HepG2 (cell line): ENCODE results near the gene ELP5. TPM values are rescaled to one million over a fixed set of nuclear protein-coding genes. Genes with fewer than 3 reads are reported as not detected.

Source experiments
- ATF2 ChIP-seq: sonication (generic); formaldehyde crosslinking; IDR thresholded peaks from 2 replicates; pipeline ENCODE4 v1.4.0; 2020; ENCODE audit warnings: missing genetic modification reagents
- BRF2 ChIP-seq: sonication (generic); formaldehyde crosslinking; IDR thresholded peaks from 2 replicates; pipeline ENCODE4 v1.8.1; 2022; ENCODE audit warnings: mild to moderate bottlenecking, missing genetic modification reagents
- DMTF1 ChIP-seq: sonication (generic); formaldehyde crosslinking; IDR thresholded peaks from 2 replicates; pipeline ENCODE4 v1.4.0; 2020; ENCODE audit warnings: mild to moderate bottlenecking, missing genetic modification reagents
- ELF1 ChIP-seq: sonication (generic); formaldehyde crosslinking; IDR thresholded peaks from 2 replicates; pipeline ENCODE4 v1.4.0; 2020; ENCODE audit warnings: missing genetic modification reagents
- GABPB1 ChIP-seq: IDR thresholded peaks from 2 replicates; pipeline ENCODE4 v1.6.1; 2016; ENCODE audit warnings: mild to moderate bottlenecking, missing genetic modification reagents, moderate library complexity, missing compliant biosample characterization
- HIVEP1 ChIP-seq: sonication (generic); formaldehyde crosslinking; IDR thresholded peaks from 2 replicates; pipeline ENCODE4 v1.4.0; 2020; ENCODE audit warnings: mild to moderate bottlenecking, missing genetic modification reagents
- MAZ ChIP-seq, 2 experiments: sonication (generic) in 1 of 2; formaldehyde crosslinking in 1 of 2; IDR thresholded peaks; 2 replicates each; pipeline versions ENCODE4 v1.5.0 to v1.6.1; 2012 to 2020; ENCODE audit warnings: low read depth in 2 of 2, mild to moderate bottlenecking in 2 of 2, borderline replicate concordance in 1 of 2, improper control_type of control experiment in 1 of 2, low read length in 1 of 2, missing genetic modification reagents in 1 of 2, moderate library complexity in 1 of 2
- SAP130 ChIP-seq: IDR thresholded peaks from 2 replicates; pipeline ENCODE4 v1.6.1; 2016; ENCODE audit warnings: low read depth
- SP4 ChIP-seq: sonication (generic); formaldehyde crosslinking; IDR thresholded peaks from 2 replicates; pipeline ENCODE4 v1.8.1; 2023; ENCODE audit warnings: mild to moderate bottlenecking, missing genetic modification reagents
- U2AF1 ChIP-seq: fragments of 200-400 bp; formaldehyde crosslinking; optimal IDR thresholded peaks from 2 replicates; pipeline ENCODE3; 2017; ENCODE audit warnings: mild to moderate bottlenecking, low read depth, low read length
- USF2 ChIP-seq, 2 experiments: sonication (generic) in 1 of 2; formaldehyde crosslinking in 1 of 2; IDR thresholded peaks; 2 replicates each; pipeline versions ENCODE4 v1.5.1 to v1.6.1; 2011 to 2020; ENCODE audit warnings: borderline replicate concordance in 1 of 2, low read depth in 1 of 2, low read length in 1 of 2, mild to moderate bottlenecking in 1 of 2, missing genetic modification reagents in 1 of 2, moderate library complexity in 1 of 2
- ZEB1 ChIP-seq: IDR thresholded peaks from 2 replicates; pipeline ENCODE4 v1.6.1; 2012; ENCODE audit warnings: mild to moderate bottlenecking, low read depth, inconsistent platforms; ENCODE audit not compliant: insufficient replicate concordance
- ZNF263 ChIP-seq: sonication (generic); formaldehyde crosslinking; IDR thresholded peaks from 2 replicates; pipeline ENCODE4 v1.4.0; 2020; ENCODE audit warnings: missing genetic modification reagents
- ZNF333 ChIP-seq: sonication (generic); formaldehyde crosslinking; IDR thresholded peaks from 2 replicates; pipeline ENCODE4 v1.4.0; 2020; ENCODE audit warnings: mild to moderate bottlenecking, missing genetic modification reagents, borderline replicate concordance
- ZNF44 ChIP-seq: sonication (generic); formaldehyde crosslinking; IDR thresholded peaks from 2 replicates; pipeline ENCODE4 v1.5.1; 2020; ENCODE audit warnings: mild to moderate bottlenecking, missing genetic modification reagents
- ZNF484 ChIP-seq: sonication (generic); formaldehyde crosslinking; IDR thresholded peaks from 2 replicates; pipeline ENCODE4 v1.5.1; 2020; ENCODE audit warnings: mild to moderate bottlenecking, low read depth, missing genetic modification reagents, borderline replicate concordance
- ZNF563 ChIP-seq: sonication (generic); formaldehyde crosslinking; IDR thresholded peaks from 2 replicates; pipeline ENCODE4 v1.8.0; 2022; ENCODE audit warnings: mild to moderate bottlenecking, moderate library complexity, missing genetic modification reagents
- ZNF784 ChIP-seq: sonication (generic); formaldehyde crosslinking; IDR thresholded peaks from 2 replicates; pipeline ENCODE4 v1.5.1; 2020; ENCODE audit warnings: missing genetic modification reagents, mild to moderate bottlenecking, borderline replicate concordance
- polyA plus RNA-seq, 8 experiments: library from polyadenylated mRNA; depleted of rRNA in 3 of 8; stranded (reverse) in 7 of 8; unstranded in 1 of 8; fragments of >200 nt; fragmentation: Illumina TruSeq in 4 of 8; extraction: Trizol in 4 of 8; gene quantifications; 2 replicates each; pipeline versions ENCODE4 v1.2.1 to v1.2.3, GENCODE V29; 2011 to 2016; ENCODE audit warnings: low read depth in 4 of 8, missing spikeins in 1 of 8, mixed read lengths in 1 of 8; ENCODE audit not compliant: insufficient read depth in 1 of 8
- total RNA-seq, 5 experiments: library from RNA; depleted of rRNA; stranded (reverse); fragments of >200 nt; fragmentation: Illumina TruSeq; extraction: Trizol; gene quantifications; 2 replicates each; pipeline ENCODE4 v1.2.3, GENCODE V29; 2016; ENCODE audit warnings: low read depth in 1 of 5

Gene ELP5
- total and polyA plus RNA-seq, 2 of the 13 experiments (the other 11 are each of a cell fraction or from before 2014, with no cell fraction given): 67.6 to 69.8 TPM

- TF ChIP-seq ATF2 (0 out of 2 replicates have a peak, but pooled peaks have one; percentile 53), ZEB1 (no peak), SAP130 (peak; percentile 78), ZNF263 (peak; percentile 99), U2AF1 (no peak), ELF1 (CRISPR knock-in tag) (peak; percentile 97), ZNF44 (peak; percentile 51; the same call in 1 of the 2 replicates), ZNF563 (CRISPR knock-in tag) (peak; percentile 54; the same call in 1 of the 2 replicates), GABPB1 (peak; percentile 96), BRF2 (CRISPR knock-in tag) (0 out of 2 replicates have a peak, but pooled peaks have one; percentile 46), SP4 (CRISPR knock-in tag) (peak; percentile 61; the same call in 1 of the 2 replicates), USF2 (IDR thresholded peaks at IDR 0.05; ENCODE audit: low read depth, low read length) (no peak), USF2 (CRISPR knock-in tag; IDR thresholded peaks at IDR 0.05; ENCODE audit: borderline replicate concordance) (no peak), ZNF333 (CRISPR knock-in tag) (peak; percentile 37; the same call in 1 of the 2 replicates), ZNF784 (CRISPR knock-in tag) (peak; percentile 77; the same call in 1 of the 2 replicates), HIVEP1 (CRISPR knock-in tag) (no peak; the same call in 1 of the 2 replicates), ZNF484 (CRISPR knock-in tag) (no peak), DMTF1 (CRISPR knock-in tag) (0 out of 2 replicates have a peak, but pooled peaks have one; percentile 43), MAZ (IDR thresholded peaks at IDR 0.05; ENCODE audit: borderline replicate concordance, low read depth, low read length) (peak; percentile 99), MAZ (CRISPR knock-in tag; IDR thresholded peaks at IDR 0.05; ENCODE audit: low read depth) (peak; percentile 99)
These were observed 12.7 kb upstream of the ELP5 start, which contains the start of gene PHF23 (continued) for GRCh38 chr17:7239091-7240027.
